Measurements from ENCODE around the gene RALGPS1.

The RALGPS1 gene

GRCh38 chr9:126956917-126957686 is 42.5 kb downstream of the RALGPS1 start:
- peak; percentile 98 to 99 for DNase-seq

DNA sequence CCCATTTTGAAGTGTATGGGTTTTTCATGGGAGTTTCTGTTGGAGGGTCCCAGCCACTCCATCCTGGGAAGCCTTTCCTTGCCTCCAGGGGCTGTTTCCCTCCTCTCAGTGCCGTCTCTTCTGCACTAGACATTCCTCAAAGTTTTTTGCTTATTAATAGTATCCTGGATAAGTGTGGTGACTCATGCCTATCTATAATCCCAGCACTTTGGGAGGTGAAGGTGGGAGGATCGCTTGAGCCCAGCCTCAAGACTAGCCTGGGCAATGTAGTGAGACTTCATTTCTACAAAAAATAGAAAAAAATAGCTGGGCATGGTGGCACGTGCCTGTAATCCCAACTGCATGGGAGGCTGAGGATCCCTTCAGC is 43.1 kb downstream of the RALGPS1 start:
- peak; percentile 52 to 78 for DNase-seq

- no peak for DNase-seq
Measured at GRCh38 chr9:126959336-126959735, 44.8 kb downstream of the RALGPS1 start.

DNA sequence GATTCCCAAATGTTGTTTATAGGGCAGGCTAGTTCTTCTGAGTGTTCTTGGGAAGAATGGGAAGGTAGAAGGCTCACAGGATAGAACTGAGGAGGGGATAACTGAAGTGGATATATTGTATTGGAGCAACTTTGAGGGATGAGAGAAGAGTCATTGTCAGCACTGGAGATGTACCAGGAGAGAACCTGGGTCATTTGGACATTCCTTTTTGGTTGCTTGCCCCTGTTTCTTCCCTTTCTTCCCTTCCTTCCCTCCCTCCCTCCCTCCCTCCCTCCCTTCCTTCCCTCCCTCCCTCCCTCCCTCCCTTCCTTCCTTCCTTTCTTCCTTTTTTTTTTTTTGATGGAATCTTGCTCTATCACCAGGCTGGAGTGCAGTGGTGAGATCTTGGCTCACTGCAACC is 45.3 kb downstream of the RALGPS1 start:
- DNase-seq: no peak

- no peak for DNase-seq
Measured at GRCh38 chr9:126962336-126962735, 47.8 kb downstream of the RALGPS1 start.

- DNase-seq: no peak
Measured at GRCh38 chr9:126965077-126965476, 50.5 kb downstream of the RALGPS1 start.

DNA sequence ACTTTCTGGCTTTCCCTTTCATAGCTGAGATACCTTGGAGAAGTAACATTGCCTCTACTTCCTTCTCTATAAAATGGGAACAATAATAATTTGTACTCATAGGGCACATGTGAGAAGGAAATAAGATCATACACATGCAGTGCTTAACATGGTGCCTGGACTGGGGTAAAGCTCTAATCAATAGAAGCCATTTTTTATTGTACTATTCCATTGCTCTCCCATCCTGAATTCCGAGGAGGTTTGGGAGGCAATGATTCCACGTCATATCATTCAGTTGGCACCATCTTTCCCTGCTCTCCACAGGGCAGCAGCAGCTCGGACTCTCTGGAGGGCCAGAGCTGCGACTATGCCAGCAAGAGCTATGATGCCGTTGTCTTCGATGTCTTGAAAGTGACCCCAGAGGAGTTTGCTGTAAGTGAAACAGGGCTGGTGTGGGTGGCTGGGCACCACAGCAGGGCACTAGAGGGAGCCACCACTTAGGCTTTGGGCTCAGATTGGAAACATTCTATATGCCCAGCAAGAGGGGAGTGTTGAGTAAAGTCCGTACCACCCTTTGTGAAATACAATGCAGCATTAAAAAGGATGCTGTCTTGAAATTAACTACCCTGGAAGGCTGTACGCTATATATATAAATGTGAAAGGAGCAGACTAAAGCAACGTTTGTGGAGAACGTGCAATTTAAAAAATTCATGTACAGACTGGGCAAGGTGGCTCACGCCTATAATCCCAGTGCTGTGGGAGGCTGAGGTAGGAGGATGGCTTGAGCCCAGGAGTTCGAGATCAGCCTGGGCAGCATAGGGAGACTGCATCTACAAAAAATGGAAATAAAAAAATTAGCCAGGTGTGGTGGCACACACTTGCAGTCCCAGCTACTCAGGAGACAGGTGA is 51.2 kb downstream of the RALGPS1 start:
- DNase-seq: peak; percentile 43 to 82

DNA sequence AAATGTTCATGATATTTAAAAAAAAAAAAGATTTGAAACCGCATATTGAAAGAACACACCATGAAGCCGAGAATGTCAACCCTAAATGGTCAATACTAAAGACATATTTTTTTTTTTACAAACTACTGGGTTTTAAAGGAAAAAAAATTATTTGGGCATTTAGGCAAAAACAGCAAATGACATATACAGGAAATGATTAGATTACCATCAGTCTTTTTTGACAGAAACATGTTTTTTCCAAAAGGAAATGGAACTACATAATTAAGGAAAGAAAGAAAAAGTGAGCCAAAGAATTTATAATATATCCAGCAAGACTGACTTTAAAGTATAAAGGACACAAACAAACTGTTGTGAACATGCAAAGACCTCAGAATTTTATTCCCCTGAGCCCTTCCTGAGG is 56.7 kb downstream of the RALGPS1 start:
- DNase-seq: no peak

- DNase-seq: no peak
Measured at GRCh38 chr9:126973651-126974529, 59.3 kb downstream of the RALGPS1 start.

GRCh38 chr9:126974594-126974993 is 60.0 kb downstream of the RALGPS1 start:
- DNase-seq: no peak

DNA sequence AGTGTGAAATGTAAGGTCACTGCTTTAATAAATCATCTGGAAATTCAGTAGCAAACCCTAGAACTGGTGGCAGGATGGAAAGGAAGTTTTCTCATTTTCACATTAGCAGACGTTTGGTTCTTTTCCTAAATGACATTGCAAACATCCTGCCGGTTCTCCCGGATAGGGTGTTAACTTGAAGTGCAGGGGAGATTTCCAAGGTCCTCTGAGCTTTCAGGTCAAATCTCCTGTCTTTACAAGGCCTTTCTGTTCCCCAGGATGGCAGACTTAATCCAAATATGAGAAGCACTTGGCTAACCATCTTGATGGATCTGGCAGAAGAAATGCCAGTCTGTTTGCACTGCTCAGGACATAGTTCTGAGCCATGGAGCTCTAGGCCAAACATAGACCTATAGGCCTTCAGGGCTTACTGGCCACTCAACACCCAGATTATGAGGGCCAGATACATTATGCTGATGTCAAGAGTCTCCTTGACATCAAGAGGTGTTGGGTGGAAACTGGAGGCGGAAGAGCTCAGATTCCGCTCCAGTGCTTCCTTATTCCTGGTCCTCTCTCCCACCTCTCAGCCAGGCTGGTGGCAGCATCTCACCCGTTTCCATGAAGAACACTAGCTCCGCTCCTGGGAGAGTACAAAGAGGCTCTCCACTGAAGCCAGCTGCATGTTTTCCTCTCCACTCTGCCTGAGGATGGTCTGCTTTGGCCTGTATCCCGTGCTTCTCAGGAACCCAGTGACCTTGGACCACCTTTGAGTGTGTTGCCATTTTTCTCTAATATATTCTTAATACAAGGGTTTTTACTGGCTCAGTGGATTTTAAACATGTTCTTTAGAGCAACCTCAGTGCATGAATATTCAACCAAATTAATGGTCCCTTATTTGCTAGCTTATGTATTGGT is 61.0 kb downstream of the RALGPS1 start:
- no peak for DNase-seq

DNA sequence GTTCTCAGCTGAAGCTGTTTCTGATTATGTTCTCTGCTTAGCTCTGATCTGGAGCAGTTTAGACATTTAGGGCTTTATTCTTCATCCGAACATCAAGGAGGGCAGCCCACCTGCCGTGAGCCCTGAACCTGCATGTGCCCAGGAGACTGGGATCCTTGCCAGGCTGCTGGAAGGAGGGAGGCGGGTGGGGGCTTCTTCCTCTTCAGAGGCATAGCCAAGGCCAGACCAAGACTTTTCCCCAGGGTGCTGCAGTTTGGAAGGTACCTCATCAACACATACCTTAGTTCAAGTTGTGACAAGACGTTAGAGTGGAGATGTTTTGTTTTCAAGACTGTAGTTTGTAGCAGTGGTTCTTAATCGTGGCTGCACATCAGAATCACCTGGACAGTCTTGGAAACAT is 64.9 kb downstream of the RALGPS1 start:
- no peak for DNase-seq

DNA sequence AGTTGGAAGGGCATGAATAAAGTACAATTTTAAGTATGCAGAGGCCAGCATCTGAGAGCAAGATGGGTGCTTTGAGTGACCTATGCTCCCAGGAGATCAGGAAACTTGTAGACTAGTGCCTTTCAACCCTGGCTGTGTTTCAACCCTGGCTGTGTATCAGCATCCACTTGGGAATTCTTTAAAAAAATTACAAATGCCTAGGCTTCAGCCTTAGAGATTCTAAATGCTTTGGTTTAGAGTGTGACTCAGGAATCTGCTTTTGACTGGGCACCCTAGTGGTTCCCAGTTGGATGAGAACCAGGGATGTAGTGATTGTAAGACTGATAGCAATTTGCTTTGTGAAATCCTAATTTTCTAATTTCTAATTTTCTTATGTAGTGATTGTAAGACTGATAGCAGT is 65.6 kb downstream of the RALGPS1 start:
- DNase-seq: no peak

DNA sequence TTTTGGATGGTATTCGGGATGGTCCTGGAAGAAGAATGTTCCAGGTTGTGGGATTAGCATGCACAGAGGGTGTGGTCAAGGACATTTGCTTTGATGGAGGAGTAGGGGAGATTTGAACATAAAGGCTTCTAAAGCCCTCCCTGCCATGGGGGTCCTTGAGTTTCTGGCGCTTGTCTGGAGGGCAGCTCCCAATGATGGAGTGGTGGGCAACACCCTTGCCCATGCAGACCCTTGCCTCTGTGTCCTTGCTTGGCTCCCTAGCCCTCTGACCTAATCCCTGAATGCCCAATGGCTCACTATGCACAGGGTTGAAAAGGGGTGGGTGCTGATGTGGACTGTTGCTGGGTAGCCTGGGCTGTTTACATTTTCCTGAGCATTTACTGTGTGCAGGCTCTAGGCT is 66.6 kb downstream of the RALGPS1 start:
- no peak for DNase-seq

- no peak for DNase-seq
Measured at GRCh38 chr9:126982215-126983002, 67.8 kb downstream of the RALGPS1 start.

DNA sequence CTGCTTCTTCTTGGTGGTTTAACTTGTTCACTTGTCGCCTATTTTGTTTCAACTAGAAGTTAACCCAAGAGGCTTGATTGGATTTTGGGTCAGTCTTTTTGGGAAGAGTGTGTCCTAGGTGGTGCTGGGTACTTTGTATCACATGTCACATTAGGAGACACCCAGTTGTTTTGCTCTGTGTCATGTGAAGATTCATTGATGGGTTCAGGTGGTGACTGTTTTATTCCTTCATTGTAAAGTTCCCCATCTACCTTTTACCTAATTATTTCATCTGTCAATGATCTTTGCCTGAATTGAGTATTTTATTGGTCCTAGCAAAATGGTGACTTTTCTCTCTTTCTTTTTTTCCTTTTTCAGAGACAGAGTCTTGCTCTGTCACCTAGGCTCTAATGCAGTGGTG is 69.2 kb downstream of the RALGPS1 start:
- no peak for DNase-seq

- DNase-seq: no peak
Measured at GRCh38 chr9:126984969-126985368, 70.4 kb downstream of the RALGPS1 start.

- no peak for DNase-seq
Measured at GRCh38 chr9:126985870-126986498, 71.4 kb downstream of the RALGPS1 start.

- no peak for DNase-seq
Measured at GRCh38 chr9:126986506-126986951, 71.9 kb downstream of the RALGPS1 start.

GRCh38 chr9:126988857-126989256 is 74.3 kb downstream of the RALGPS1 start:
- no peak for DNase-seq

All from NCI-H524 (cell line).